GM12878 (cell line): ENCODE measurements around the gene DHRS7B. TPM values are rescaled to one million over a fixed set of nuclear protein-coding genes. Genes with fewer than 3 reads are reported as not detected.
"Not testable (repeated sequence)": the region's sequence is repeated elsewhere in the genome, so short reads cannot be mapped to it uniquely, and the experiment has no call there.

Source experiments
- ATAC-seq: fragments of 200-7000 bp; cut with Tn5 transposase; 3 replicates; pipeline ENCODE4 v1.9.1; 2020; ENCODE audit warnings: mild to moderate bottlenecking, moderate library complexity
- BruUV-seq: library from RNA; stranded (reverse); fragments of 400-500 nt; replicated peaks from 2 replicates; lab custom pipeline; 2021; lab: Mats Ljungman, UMichigan
- CTCF ChIA-PET: fragments of 300-600 bp; sonication (Branson Sonifier 250); formaldehyde crosslinking; extraction: SDS; loops from one replicate; lab custom pipeline; 2021; ENCODE audit warnings: inconsistent platforms; lab: Yijun Ruan, JAX
- POLR2A ChIA-PET: fragments of 350-600 bp; formaldehyde crosslinking; extraction: SDS; loops from one replicate; lab custom pipeline; 2021; ENCODE audit warnings: inconsistent platforms; lab: Charles Lee
- RAD21 ChIA-PET: fragments of 300-600 bp; sonication (Branson Sonifier 250); formaldehyde crosslinking; loops from one replicate; lab custom pipeline; 2023; ENCODE audit warnings: antibody characterized with exemption; ENCODE audit not compliant: unreplicated experiment; lab: Charles Lee
- SMC1A ChIA-PET: fragments of 300-600 bp; sonication (Branson Sonifier 250); formaldehyde crosslinking; loops from one replicate; lab custom pipeline; 2023; ENCODE audit not compliant: unreplicated experiment, uncharacterized antibody; lab: Charles Lee
- DNase-seq: peaks from one replicate; pipeline ENCODE4 v3.0.0-alpha.2; 2011; ENCODE audit warnings: low read depth, low spot score
- FAIRE-seq: peaks from 3 replicates; lab custom pipeline; 2011; peaks lifted over from hg19 to GRCh38; lab: Jason Lieb, UNC
- H2AFZ ChIP-seq: 2 replicates; pipeline ENCODE4 v1.6.0; 2011; ENCODE audit warnings: low read depth, low read length, control low read depth; ENCODE audit not compliant: control insufficient read depth
- H3K27ac ChIP-seq: 2 replicates; pipeline ENCODE4 v1.5.1; 2011; ENCODE audit warnings: control low read depth; ENCODE audit not compliant: control insufficient read depth, insufficient read depth
- H3K27me3 ChIP-seq, 2 experiments: replicated peaks in 1 of 2; 2 replicates each; pipeline versions ENCODE4 v1.6.0 to v1.6.1; 2011; ENCODE audit warnings: low read length in 1 of 2; ENCODE audit not compliant: control insufficient read depth in 2 of 2, insufficient read depth in 2 of 2
- H3K36me3 ChIP-seq, 2 experiments: 2 replicates each; pipeline ENCODE4 v1.5.1; 2011; ENCODE audit warnings: low read length in 1 of 2; ENCODE audit not compliant: control insufficient read depth in 2 of 2, insufficient read depth in 2 of 2
- H3K4me1 ChIP-seq: 2 replicates; pipeline ENCODE4 v1.6.1; 2011; ENCODE audit warnings: mild to moderate bottlenecking, low read length, moderate library complexity, mixed read lengths; ENCODE audit not compliant: control insufficient read depth, insufficient read depth
- H3K4me2 ChIP-seq: 2 replicates; pipeline ENCODE4 v1.6.0; 2011; ENCODE audit warnings: control low read depth; ENCODE audit not compliant: control insufficient read depth, insufficient read depth
- H3K4me3 ChIP-seq: fragments of 200-600 bp; sonication (generic); 2 replicates; pipeline ENCODE4 v1.5.1; 2016
- H3K79me2 ChIP-seq: 2 replicates; pipeline ENCODE4 v1.6.0; 2011; ENCODE audit warnings: low read length; ENCODE audit not compliant: control insufficient read depth, insufficient read depth
- H3K9ac ChIP-seq: 2 replicates; pipeline ENCODE4 v1.8.0; 2011; ENCODE audit warnings: low read length, control low read depth, mixed read lengths; ENCODE audit not compliant: control insufficient read depth, insufficient read depth
- H3K9me3 ChIP-seq: replicated peaks from 3 replicates; pipeline ENCODE4 v1.5.1; 2011; ENCODE audit warnings: mild to moderate bottlenecking, low read length; ENCODE audit not compliant: control insufficient read depth, insufficient read depth
- H4K20me1 ChIP-seq: 2 replicates; pipeline ENCODE4 v1.6.0; 2011; ENCODE audit not compliant: control insufficient read depth, insufficient read depth
- NFYB ChIP-seq: IDR thresholded peaks from 2 replicates; pipeline ENCODE4 v1.6.1; 2011; ENCODE audit warnings: low read depth, mild to moderate bottlenecking, low read length, improper control_type of control experiment, moderate library complexity; ENCODE audit not compliant: insufficient read depth
- WGBS: methylation state at CpG from one replicate; pipeline ENCODE4 v1.1.6; 2016; ENCODE audit warnings: low lambda C conversion rate; ENCODE audit not compliant: insufficient replicate concordance, insufficient coverage; ENCODE audit errors: missing lambda C conversion rate; 5-methylcytosine and 5-hydroxymethylcytosine counted together
- in situ Hi-C: fragments of 300-500 bp; cut with MboI; formaldehyde crosslinking; loops from 9 replicates; pipeline ENCODE4 v1.14.3; 2018; ENCODE audit warnings: mixed read lengths
- intact Hi-C: fragments of 100-400 bp; cut with micrococcal nuclease; formaldehyde crosslinking; loops from one replicate; pipeline ENCODE4 v1.14.2; 2022; ENCODE audit not compliant: unreplicated experiment
- polyA plus RNA-seq, 11 experiments: library from polyadenylated mRNA; depleted of rRNA in 4 of 11; unstranded in 6 of 11; stranded (reverse) in 5 of 11; fragments of >200 nt; fragmentation: Nextera tagmentation in 4 of 11; fragmentation: Illumina TruSeq in 1 of 11; extraction: Ambion mirVana in 4 of 11; extraction: Trizol in 1 of 11; gene quantifications; 1 replicate in 1 of 11; 2 replicates in 10 of 11; pipeline versions ENCODE4 v1.2.1 to v1.2.3, GENCODE V29; 2011 to 2016; ENCODE audit warnings: inconsistent platforms in 2 of 11, missing spikeins in 2 of 11, low read depth in 1 of 11
- total RNA-seq, 4 experiments: library from RNA; depleted of rRNA in 3 of 4; stranded (reverse); fragments of >200 nt in 3 of 4; fragmentation: Illumina TruSeq in 1 of 4; extraction: Trizol in 1 of 4; gene quantifications; 2 replicates each; pipeline versions ENCODE4 v1.2.1 to v1.2.3, GENCODE V29; 2013 to 2021
- TF ChIP-seq, protein P1 (sequence below): IDR thresholded peaks from 2 replicates; pipeline ENCODE4 v1.6.1; 2012; ENCODE audit warnings: low read length, inconsistent platforms

DHRS7B gene
- total and polyA plus RNA-seq, 10 of the 15 experiments (the other 5 are each of a cell fraction or from before 2014, with no cell fraction given) = 11.1 to 35.6 (median 23.0) TPM

DNA sequence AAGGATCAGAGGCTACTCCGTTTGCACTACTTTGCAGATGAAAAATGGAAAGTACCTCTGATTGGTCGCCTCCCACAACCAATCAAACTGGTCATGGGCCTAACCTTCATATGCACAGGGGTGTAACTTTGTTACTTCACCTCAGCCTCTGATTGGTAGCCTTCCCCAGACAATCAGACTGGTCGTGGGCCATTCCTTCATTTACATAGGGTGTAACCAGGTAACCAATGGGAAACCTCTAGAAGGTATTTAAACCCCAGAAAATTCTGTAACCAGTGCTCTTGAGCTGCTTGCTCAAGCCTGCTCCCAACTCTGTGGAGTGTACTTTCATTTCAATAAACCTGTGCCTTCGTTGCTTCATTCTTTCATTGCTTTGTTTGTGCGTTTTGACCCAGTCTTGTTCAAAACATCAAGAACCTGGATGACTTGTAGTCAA is 44.7 kb upstream of the DHRS7B start:
- H3K4me1 ChIP-seq = no peaks in the 10 kb centered on the region
- in situ Hi-C loops (no loop called here), intact Hi-C loops (no loop called here)
- no peaks in the 10 kb centered on the region; the same call in 2 of the 3 replicates for H3K9me3 ChIP-seq
- SMC1A ChIA-PET = no interaction called here
- no peaks in the 10 kb centered on the region for H3K27me3 ChIP-seq
- WGBS = 52% methylated on average over 5 of the region's 5 CpGs
- RAD21 ChIA-PET = no interaction called here
- H2AFZ ChIP-seq = no peak overlapping the region
- no peaks in the 10 kb centered on the region for H4K20me1 ChIP-seq
- H3K9ac ChIP-seq = no peak overlapping the region
- peak; percentile 35; the same call in 1 of the 3 replicates for ATAC-seq
- TF ChIP-seq, protein P1, sequence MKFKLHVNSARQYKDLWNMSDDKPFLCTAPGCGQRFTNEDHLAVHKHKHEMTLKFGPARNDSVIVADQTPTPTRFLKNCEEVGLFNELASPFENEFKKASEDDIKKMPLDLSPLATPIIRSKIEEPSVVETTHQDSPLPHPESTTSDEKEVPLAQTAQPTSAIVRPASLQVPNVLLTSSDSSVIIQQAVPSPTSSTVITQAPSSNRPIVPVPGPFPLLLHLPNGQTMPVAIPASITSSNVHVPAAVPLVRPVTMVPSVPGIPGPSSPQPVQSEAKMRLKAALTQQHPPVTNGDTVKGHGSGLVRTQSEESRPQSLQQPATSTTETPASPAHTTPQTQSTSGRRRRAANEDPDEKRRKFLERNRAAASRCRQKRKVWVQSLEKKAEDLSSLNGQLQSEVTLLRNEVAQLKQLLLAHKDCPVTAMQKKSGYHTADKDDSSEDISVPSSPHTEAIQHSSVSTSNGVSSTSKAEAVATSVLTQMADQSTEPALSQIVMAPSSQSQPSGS = no peak
- peak; percentile 54; the same call in 1 of the 2 replicates for TF ChIP-seq NFYB
- no peaks in the 10 kb centered on the region for H3K79me2 ChIP-seq
- CTCF ChIA-PET = no interaction called here
- DNase-seq = no peak
- H3K4me2 ChIP-seq = no peak overlapping the region
- POLR2A ChIA-PET = no interaction called here
- no peak overlapping the region for H3K27ac ChIP-seq
- no TSS peak for BruUV-seq
- no peak for FAIRE-seq
- H3K36me3 ChIP-seq = no peaks in the 10 kb centered on the region
- no peak overlapping the region for H3K4me3 ChIP-seq

DNA sequence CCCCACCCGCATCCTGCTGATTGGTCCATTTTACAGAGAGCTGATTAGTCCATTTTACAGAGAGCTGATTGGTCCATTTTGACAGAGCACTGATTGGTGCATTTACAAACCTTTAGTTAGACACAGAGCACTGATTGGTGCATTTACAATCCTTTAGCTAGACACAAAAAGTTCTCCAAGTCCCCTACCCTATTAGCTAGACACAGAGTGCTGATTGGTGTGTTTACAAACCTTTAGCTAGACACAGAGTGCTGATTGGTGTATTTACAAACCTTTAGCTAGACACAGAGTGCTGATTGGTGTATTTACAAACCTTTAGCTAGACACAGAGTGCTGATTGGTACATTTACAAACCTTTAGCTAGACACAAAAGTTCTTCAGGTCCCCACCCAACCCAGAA is 41.5 kb upstream of the DHRS7B start:
- in situ Hi-C loops, POLR2A ChIA-PET, RAD21 ChIA-PET, H3K9ac ChIP-seq, H3K4me2 ChIP-seq, H3K79me2 ChIP-seq, H2AFZ ChIP-seq, H3K4me1 ChIP-seq, H3K27ac ChIP-seq, H3K27me3 ChIP-seq, H3K36me3 ChIP-seq, intact Hi-C loops, BruUV-seq, ATAC-seq, H3K4me3 ChIP-seq, FAIRE-seq, H3K9me3 ChIP-seq, DNase-seq: not testable (repeated sequence)
- CTCF ChIA-PET = interaction anchor here (0.6 kb wide), 1 partner anchor 160 kb away, joined by 3 read pairs; no protein-coding TSS in a partner anchor
- SMC1A ChIA-PET = interaction anchor here (0.8 kb wide), 1 partner anchor 14 kb away, joined by 3 read pairs; no protein-coding TSS in a partner anchor
- TF ChIP-seq NFYB = peak; percentile 80
- TF ChIP-seq, all 136 proteins: peak for 1; not testable (repeated sequence) for 135
- not testable (repeated sequence) for H4K20me1 ChIP-seq
- 86% methylated on average over 1 of the region's 1 CpG for WGBS
